Colonic mucosa (tissue), 4 donors: ENCODE results near the gene ALAD. TPM values are rescaled to one million over a fixed set of nuclear protein-coding genes. Genes with fewer than 3 reads are reported as not detected.

Experiments used
- DNase-seq: peaks from one replicate; pipeline ENCODE4 v3.0.0-alpha.2; 2020
- H3K27ac ChIP-seq: fragments of 200-600 bp; one replicate; pipeline ENCODE4 v1.8.0; 2021
- H3K27me3 ChIP-seq: fragments of 200-600 bp; one replicate; pipeline ENCODE4 v1.8.0; 2021
- H3K36me3 ChIP-seq: fragments of 200-600 bp; one replicate; pipeline ENCODE4 v1.8.0; 2021
- H3K4me1 ChIP-seq: fragments of 200-600 bp; one replicate; pipeline ENCODE4 v1.8.0; 2021; ENCODE audit warnings: mild to moderate bottlenecking
- H3K4me3 ChIP-seq: fragments of 200-600 bp; one replicate; pipeline ENCODE4 v1.8.0; 2021
- H3K9ac ChIP-seq, 2 donors: one replicate each; pipeline ENCODE4 v1.7.0; 2013; ENCODE audit warnings: control low read depth in 2 of 2, low read depth in 2 of 2, low read length in 2 of 2
- H3K9me3 ChIP-seq: fragments of 200-600 bp; one replicate; pipeline ENCODE4 v1.8.0; 2021
- CTCF ChIP-seq: fragments of 200-600 bp; IDR thresholded peaks from one replicate; pipeline ENCODE4 v1.8.0; 2022; ENCODE audit warnings: antibody characterized with exemption, mild to moderate bottlenecking
- intact Hi-C: fragments of 100-400 bp; cut with DNase I; formaldehyde crosslinking; loops from one replicate; pipeline ENCODE4 v1.14.1; 2022
- total RNA-seq, 2 donors: library from RNA; stranded (reverse); fragmentation: NEBNext Ultra II Directional in 1 of 2; extraction: Animal tissue kit (Norgen Biotek cat#: 25700) in 1 of 2; gene quantifications; one replicate each; pipeline ENCODE4 v1.2.1, GENCODE V29; 2021
- donor health status: healthy.
- donor health status: DM: no; HTN: no; CAD: no.
- donor health status: DM: no; HTN: no; CAD: no.

Gene ALAD
- total RNA-seq, 2 donors from 2014 or later: 50.3 to 51.4 TPM

- H3K9ac ChIP-seq: no peak overlapping the region
- H3K9me3 ChIP-seq: no peaks in the 10 kb centered on the region
- H3K36me3 ChIP-seq: no peaks in the 10 kb centered on the region
- intact Hi-C loops: no loop called here
- no peak overlapping the region for H3K27ac ChIP-seq
- H3K4me1 ChIP-seq: no peaks in the 10 kb centered on the region
- H3K4me3 ChIP-seq: no peak overlapping the region
- no peak for TF ChIP-seq CTCF
- DNase-seq: no peak
- no peaks in the 10 kb centered on the region for H3K27me3 ChIP-seq
Observed at GRCh38 chr9:113425072-113425471, 24.0 kb upstream of the ALAD start.

- DNase-seq: no peak
- TF ChIP-seq CTCF: no peak
- no peaks in the 10 kb centered on the region for H3K9me3 ChIP-seq
- H3K4me1 ChIP-seq: no peaks in the 10 kb centered on the region
- no peak overlapping the region for H3K4me3 ChIP-seq
- no peak overlapping the region for H3K27ac ChIP-seq
- H3K27me3 ChIP-seq: no peaks in the 10 kb centered on the region
- intact Hi-C loops: no loop called here
- no peaks in the 10 kb centered on the region for H3K36me3 ChIP-seq
- H3K9ac ChIP-seq: no peak overlapping the region
Observed at GRCh38 chr9:113421726-113422125, 20.6 kb upstream of the ALAD start.

GRCh38 chr9:113417370-113417769 is 16.3 kb upstream of the ALAD start:
- intact Hi-C loops: no loop called here
- Histone ChIP-seq H3K27ac (no peak overlapping the region), H3K36me3 (no peaks in the 10 kb centered on the region), H3K4me1 (no peaks in the 10 kb centered on the region), H3K9ac (no peak overlapping the region), H3K27me3 (no peaks in the 10 kb centered on the region), H3K4me3 (no peak overlapping the region), H3K9me3 (no peaks in the 10 kb centered on the region)
- TF ChIP-seq CTCF: no peak
- no peak for DNase-seq

DNA sequence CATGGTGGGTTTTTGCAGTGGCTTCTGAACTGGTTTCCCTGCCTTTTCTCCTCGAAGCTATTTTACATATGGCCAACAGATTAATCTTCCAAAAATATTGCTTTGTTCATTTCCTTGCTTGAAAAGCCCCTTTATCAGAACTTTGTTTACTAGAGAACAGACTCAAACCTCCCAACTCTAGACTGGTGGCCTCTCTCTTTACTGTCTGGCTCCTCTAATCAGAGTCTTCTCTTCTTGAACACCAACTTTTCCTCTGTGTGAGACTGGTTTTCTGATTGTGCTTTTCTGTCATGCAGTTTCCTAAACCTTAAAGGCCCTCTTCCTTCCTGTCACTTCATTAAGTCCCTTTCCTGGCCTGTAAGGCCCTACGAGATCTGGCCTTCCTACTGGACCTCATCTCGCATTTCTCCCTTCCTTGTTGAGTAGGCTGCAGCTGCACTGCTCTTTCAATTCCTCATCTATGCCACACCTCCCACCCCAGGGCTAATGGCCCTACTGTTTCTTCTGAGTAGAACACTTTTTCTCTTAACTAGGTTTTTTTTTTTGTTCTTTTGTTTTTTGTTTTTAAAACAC is 15.2 kb upstream of the ALAD start:
- H3K9ac ChIP-seq: no peak overlapping the region
- intact Hi-C loops: no loop called here
- H3K4me1 ChIP-seq: no peaks in the 10 kb centered on the region
- H3K27me3 ChIP-seq: no peaks in the 10 kb centered on the region
- H3K9me3 ChIP-seq: no peaks in the 10 kb centered on the region
- no peak for DNase-seq
- no peak overlapping the region for H3K4me3 ChIP-seq
- no peaks in the 10 kb centered on the region for H3K36me3 ChIP-seq
- TF ChIP-seq CTCF: no peak
- peak overlapping the region; percentile 29 for H3K27ac ChIP-seq

- peak within 1 kb of the TSS; percentile 62 for H3K4me3 ChIP-seq
- H3K9ac ChIP-seq: peak within 1 kb of the TSS; percentile 76 to 94
- H3K9me3 ChIP-seq: no peaks in the 10 kb centered on the region
- H3K27ac ChIP-seq: peak within 1 kb of the TSS; percentile 90
- DNase-seq: peak; percentile 95
- peaks cover 3% of the 10 kb centered on the region for H3K4me1 ChIP-seq
- H3K36me3 ChIP-seq: no peaks in the 10 kb centered on the region
- intact Hi-C loops: no loop called here
- H3K27me3 ChIP-seq: no peaks in the 10 kb centered on the region
- no peak for TF ChIP-seq CTCF
Observed at GRCh38 chr9:113410207-113410864, 9.3 kb upstream of the ALAD start, which contains the start of the genes C9orf43 and POLE3. C9orf43 (plus strand) TSS chr9:113410747; CDS start chr9:113413494, 2,747 bp downstream. POLE3 (minus strand) TSS chr9:113410675; CDS start chr9:113410293, 382 bp downstream.
